ENCODE results near the gene GALNT2.

GRCh38 chr1:230121950-230122349, 54.9 kb downstream of the GALNT2 start:
- TF ChIP-seq RCOR1 (IDR thresholded peaks at IDR 0.05; ENCODE audit: low read depth, low read length) = no peak
- no peak for TF ChIP-seq CTCF (IDR thresholded peaks at IDR 0.05)
- TF ChIP-seq RAD21 (conservative IDR thresholded peaks at IDR 0.05 in 1 of 2, IDR thresholded peaks at IDR 0.05 in 1 of 2) = no peak
- TF ChIP-seq SMC3 (IDR thresholded peaks at IDR 0.05) = no peak
- TF ChIP-seq RFX5 (IDR thresholded peaks at IDR 0.05) = no peak
- TF ChIP-seq POLR2A (IDR thresholded peaks at IDR 0.05; ENCODE audit: low read length) = no peak
- TF ChIP-seq SREBF2 (IDR thresholded peaks at IDR 0.05) = no peak
- no peak for TF ChIP-seq REST (IDR thresholded peaks at IDR 0.05)
- no peak for TF ChIP-seq FOSL2 (IDR thresholded peaks at IDR 0.05)
- no peak for TF ChIP-seq FOSL2 (CRISPR knock-in tag; IDR thresholded peaks at IDR 0.05)
- TF ChIP-seq CBX8 (IDR thresholded peaks at IDR 0.05) = no peak
- TF ChIP-seq E2F6 (IDR thresholded peaks at IDR 0.05; ENCODE audit: borderline replicate concordance, low read depth) = no peak

Data from A549 (cell line).